ELR (cell line): Measurements from ENCODE around the gene ACBD6.
A peak's percentile ranks its signal among the peaks of the same experiment; 100 is the strongest.

Source experiments
- DNase-seq: peaks from one replicate; pipeline ENCODE4 v3.0.0-alpha.2; 2015; ENCODE audit warnings: low read depth

ACBD6 gene

GRCh38 chr1:180524915-180525714 lies 22.7 kb upstream of the ACBD6 start:
- DNase-seq: no peak

GRCh38 chr1:180524160-180524914 lies 22.0 kb upstream of the ACBD6 start:
- no peak for DNase-seq

DNA sequence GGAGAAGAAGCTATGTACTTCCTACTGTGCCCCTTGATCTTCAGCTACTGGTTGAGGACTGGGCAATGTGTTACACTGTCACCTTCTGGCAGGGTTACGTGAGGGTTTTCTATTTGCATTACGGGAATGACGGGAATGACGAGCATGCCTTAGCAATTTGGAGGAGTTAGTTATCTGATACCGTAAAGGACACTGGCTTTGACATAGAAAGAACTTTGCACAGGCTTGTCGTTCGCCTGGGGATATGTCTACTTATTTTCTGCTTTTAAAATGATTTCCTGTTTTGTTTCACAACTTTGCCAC lies 19.8 kb upstream of the ACBD6 start:
- no peak for DNase-seq

- no peak for DNase-seq
Measured at GRCh38 chr1:180521474-180522212, 19.3 kb upstream of the ACBD6 start.

- no peak for DNase-seq
Measured at GRCh38 chr1:180519846-180520245, 17.5 kb upstream of the ACBD6 start.

DNA sequence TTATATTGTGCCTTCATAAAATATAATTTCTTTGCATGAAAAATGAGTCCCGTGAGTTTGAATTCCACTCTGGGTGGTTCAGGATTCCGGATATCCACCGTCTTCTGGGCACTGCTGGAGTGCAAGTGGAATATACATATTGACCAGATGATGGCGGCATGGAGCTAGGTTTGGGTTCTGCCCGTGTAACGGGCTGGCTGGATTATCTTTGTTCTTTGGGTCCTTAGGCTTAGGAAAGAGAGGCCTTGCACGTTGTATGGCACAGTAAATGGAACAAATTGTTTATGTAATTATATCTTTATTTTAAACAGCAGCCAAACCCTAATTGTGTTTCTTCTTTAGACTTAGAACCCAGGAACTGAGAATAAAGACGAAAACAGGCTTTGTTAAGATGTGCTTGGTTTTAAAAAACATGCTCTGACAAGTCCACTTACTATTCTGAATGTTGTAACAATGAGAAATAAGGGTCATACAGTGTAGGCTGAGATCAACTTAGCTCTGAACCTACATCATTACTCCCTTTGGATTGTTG lies 13.5 kb upstream of the ACBD6 start:
- DNase-seq: peak; percentile 83

DNA sequence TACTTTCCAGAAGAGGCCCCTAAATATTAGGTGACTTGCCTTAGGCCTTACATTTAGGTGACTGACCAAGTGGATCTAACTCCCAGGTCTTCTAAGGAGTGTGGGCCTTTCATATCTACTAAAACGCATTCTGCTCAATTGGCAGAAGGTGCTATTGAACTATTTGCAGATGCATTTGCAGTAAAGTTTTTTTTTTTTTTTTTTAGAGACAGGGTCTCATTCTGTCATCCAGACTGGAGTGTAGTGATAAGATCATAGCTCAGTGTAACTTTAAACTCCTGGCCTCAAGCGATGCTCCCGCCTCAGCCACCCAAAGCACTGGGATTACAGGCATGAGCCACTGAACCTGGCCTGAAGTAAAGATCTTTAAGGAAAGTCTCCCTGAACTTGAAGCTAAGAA lies 13.0 kb upstream of the ACBD6 start:
- DNase-seq: no peak

- no peak for DNase-seq
Measured at GRCh38 chr1:180513531-180513930, 11.2 kb upstream of the ACBD6 start.

- no peak for DNase-seq
Measured at GRCh38 chr1:180510882-180511281, 8.5 kb upstream of the ACBD6 start.

DNA sequence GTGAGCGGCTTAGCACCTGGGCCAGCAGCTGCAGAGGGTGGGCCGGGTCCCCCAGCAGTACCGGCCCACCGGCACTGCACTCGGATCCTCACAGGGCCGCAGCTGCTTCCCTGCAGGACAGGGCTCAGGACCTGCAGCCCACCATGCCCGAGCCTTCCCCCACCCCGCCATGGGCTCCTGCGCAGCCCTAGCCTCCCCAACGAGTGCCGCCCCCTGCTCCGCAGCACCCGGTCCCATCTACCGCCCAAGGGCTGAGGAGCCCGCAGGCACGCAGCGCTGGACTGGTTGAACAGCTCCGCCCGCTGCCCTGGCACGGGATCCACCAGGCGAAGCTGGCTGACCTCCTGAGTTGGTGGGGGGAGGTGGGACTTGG lies 6.3 kb upstream of the ACBD6 start:
- no peak for DNase-seq

DNA sequence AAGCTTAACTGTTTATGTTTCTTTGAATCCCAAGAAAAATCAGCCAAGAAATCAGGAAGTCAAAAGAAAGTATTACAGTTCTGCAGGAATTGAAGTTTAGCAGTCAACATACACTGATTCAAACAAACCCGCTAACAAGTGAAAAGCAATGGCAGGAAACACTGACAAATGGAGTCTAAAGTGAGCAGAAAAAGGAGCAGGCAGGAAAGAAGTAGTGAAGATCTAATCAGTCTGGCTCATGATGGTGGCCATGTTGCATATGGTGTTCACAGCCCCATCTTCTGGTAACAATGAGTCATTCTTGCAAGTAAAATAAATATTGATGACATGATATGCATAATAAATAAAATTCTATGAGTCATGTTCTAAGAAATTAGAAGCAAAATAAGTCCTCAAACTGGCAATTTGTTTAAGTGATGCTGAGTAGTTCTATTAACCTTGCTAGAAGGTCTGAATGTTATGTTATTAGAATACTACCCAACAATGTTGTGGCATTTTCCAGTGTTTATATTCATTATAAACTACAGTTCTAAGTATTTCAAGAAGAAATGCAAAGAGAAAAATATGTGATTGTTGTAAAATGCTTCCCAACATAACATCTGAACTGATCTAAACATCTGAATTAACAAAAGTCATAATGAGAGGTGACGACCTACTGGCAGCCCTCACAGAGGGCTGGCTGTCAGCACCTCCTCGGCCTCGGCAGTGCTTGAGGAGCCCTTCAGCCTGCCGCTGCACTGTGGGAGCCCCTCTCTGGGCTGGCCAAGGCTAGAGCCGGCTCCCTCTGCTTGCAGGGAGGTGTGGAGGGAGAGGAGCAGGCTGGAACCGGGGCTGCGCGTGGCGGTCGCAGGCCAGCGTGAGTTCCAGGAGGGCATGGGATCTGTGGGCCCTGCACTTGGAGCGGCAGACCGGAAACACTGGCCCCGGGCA lies 5.7 kb upstream of the ACBD6 start:
- peak; percentile 83 for DNase-seq

DNA sequence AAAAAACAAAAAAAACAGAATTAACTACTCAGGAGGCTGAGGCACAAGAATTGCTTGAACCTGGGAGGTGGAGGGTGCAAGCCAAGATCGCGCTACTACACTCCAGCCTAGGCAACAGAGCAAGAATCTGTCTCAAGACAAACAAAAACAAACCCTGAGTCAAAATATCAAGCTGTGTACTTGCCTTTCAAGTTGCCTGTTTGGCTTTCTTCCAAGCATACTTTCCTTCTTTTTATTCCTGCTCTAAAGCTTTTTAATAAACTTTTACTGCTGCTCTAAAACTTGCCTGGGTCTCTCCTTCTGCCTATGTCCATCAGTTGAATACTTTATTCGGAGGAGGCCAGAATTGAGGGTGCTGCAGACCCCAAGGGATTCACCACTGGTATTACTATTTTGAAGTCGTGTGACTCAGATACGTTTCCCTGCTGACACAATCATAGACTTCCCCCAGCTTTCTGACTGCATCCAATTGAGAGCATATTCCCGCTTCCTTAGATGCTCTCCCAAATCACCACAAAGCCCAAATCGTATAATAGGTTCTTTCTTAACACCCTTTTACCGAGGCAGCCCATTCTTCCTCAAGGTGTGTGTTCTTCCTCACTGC lies 3.5 kb upstream of the ACBD6 start:
- peak; percentile 45 for DNase-seq

- DNase-seq: no peak
Measured at GRCh38 chr1:180504186-180504585, 1.8 kb upstream of the ACBD6 start.

DNA sequence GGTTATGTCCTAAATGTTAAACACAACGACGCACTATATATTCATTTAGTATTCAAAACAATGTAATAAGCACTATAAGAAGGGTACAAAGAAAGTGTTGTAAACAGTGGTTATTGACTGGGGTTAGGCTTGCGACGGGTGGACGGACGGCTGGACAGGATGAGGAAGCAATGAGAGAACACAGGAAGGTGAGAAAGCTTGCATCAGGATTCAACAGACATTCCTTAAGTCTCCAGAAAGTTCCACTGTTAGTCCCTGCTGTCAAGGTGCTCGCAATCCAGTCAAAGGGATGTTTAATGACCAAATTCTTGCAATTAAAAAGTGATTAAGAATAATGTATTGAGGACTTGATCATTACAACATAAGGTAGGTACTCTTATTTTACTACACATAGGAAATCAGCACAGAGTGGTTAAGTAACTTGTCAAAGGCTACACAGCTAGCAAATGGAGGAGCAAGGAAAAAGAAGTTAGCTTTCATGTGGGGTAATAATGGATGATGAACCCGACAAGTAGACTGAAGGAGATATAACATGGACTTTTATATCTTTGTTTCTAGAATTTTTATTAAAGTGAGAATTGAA lies 994 bp upstream of the ACBD6 start:
- peak; percentile 56 for DNase-seq

DNA sequence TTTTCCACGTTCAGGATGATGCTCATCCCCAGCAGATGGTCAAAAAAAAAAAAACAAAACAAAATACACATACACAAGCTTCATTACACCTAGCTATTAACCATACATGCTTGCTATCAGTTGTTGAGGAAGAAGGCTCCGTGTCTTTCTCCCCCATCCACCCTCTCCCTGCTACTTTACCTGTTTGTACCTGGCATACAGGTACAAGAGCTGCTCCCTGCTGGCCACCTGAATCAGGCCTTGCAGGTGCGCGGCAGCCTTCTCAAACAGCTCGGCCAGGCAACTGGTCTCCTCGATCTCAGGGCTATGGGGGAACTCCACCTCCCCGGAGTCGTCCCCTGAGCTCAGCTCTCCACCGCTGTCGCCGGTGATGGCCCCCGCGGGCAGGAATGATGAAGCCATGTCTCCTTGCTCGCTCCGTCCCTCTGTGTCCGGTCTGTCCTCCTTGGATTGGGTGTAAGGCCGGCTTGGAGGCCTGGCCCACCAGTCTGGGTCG lies 464 bp downstream of the ACBD6 start:
- DNase-seq: no peak

DNA sequence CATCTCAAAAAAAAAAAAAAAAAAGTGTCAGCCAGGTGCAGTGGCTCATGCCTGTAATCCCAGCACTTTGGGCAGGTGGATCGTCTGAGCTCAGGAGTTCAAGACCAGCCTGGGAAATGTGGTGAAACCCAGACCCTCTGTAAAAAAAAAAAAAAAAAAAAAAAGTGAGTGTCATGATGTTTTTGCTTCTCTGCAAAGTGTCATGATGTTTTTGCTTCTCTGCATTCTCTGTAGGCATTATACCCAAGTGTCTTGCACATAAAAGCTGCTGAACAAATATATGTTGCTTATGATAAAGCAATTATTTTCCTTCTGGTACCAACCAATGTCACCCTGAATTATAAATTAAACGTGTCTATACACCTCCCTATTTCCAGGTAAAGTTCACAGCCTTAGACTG lies 1.7 kb downstream of the ACBD6 start:
- no peak for DNase-seq

GRCh38 chr1:180498594-180498993 lies 3.8 kb downstream of the ACBD6 start:
- no peak for DNase-seq

- no peak for DNase-seq
Measured at GRCh38 chr1:180497826-180498225, 4.6 kb downstream of the ACBD6 start.

DNA sequence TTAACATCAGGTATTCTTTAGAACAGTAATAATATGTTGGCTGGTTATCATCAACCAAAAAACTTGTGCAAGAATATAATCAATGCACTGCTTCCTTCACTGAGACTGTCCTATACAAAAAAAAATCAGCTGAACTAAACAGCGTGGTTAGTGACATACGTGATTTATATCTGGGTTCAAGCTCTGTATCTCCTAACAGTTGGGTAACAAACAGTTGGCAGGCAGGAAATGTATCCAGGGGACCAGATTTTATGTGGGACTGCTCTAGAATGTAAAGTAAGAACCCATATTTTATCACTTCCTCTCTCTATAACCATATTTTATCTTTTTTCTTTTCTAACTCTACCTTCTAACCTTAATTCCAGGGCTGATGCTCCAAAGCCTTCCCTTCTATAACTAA lies 8.0 kb downstream of the ACBD6 start:
- no peak for DNase-seq

DNA sequence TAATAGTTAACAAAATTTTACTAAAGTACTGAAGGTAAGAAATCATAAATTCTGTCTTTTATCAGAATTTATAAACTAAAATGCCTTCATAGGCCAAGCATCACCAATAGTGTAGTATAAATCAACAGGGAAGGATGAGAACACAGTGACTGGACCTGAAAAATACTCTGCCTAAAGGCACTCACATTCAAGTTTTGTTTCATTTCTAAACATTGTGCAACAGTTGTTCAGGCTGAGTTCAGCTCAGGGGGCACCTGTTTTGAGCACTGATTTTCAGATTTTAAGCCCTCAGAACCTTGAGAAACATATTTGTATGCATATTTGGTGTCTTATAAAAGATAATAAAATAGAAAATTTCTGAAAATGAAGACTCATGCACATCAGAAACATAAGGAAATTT lies 12.4 kb downstream of the ACBD6 start:
- DNase-seq: no peak

GRCh38 chr1:180489313-180489712 lies 13.1 kb downstream of the ACBD6 start:
- DNase-seq: no peak
